WTC11 (cell line): ENCODE data around the gene RNF44. TPM values are rescaled to one million over a fixed set of nuclear protein-coding genes. Genes with fewer than 3 reads are reported as not detected.

ENCODE experiments used
- ATAC-seq: fragments of 200-7000 bp; cut with Tn5 transposase; 2 replicates; pipeline ENCODE4 v1.10.0; 2021; ENCODE audit warnings: mild to moderate bottlenecking, moderate library complexity
- CTCF ChIA-PET: fragments of 300-600 bp; sonication (Branson Sonifier 250); formaldehyde crosslinking; loops from one replicate; lab custom pipeline; 2021; ENCODE audit warnings: antibody characterized with exemption; lab: Charles Lee
- POLR2A ChIA-PET: fragments of 350-600 bp; sonication (Branson Sonifier 250); formaldehyde crosslinking; loops from one replicate; lab custom pipeline; 2021; ENCODE audit warnings: antibody characterized with exemption; lab: Charles Lee
- DNase-seq: peaks from one replicate; pipeline ENCODE4 v3.0.0; 2021; ENCODE audit warnings: low spot score
- H3K27ac Mint-ChIP-seq: 2 replicates; pipeline ENCODE4 v1.8.0; 2021; ENCODE audit warnings: mixed read lengths
- H3K27me3 Mint-ChIP-seq: 2 replicates; pipeline ENCODE4 v1.8.0; 2021; ENCODE audit warnings: low read depth, mild to moderate bottlenecking, moderate library complexity, mixed read lengths
- H3K36me3 Mint-ChIP-seq: 2 replicates; pipeline ENCODE4 v1.8.0; 2021; ENCODE audit warnings: mixed read lengths
- H3K4me1 Mint-ChIP-seq: 2 replicates; pipeline ENCODE4 v1.8.0; 2022; ENCODE audit warnings: mixed read lengths
- H3K4me3 Mint-ChIP-seq: 2 replicates; pipeline ENCODE4 v1.8.0; 2021; ENCODE audit warnings: mild to moderate bottlenecking, moderate library complexity, mixed read lengths
- H3K9me3 Mint-ChIP-seq: 2 replicates; pipeline ENCODE4 v1.8.0; 2021; ENCODE audit warnings: mixed read lengths
- AFF4 ChIP-seq: sonication (generic); formaldehyde crosslinking; IDR thresholded peaks from 2 replicates; pipeline ENCODE4 v1.8.1; 2023; ENCODE audit warnings: mild to moderate bottlenecking, missing genetic modification reagents, borderline replicate concordance
- CBFB ChIP-seq: sonication (generic); formaldehyde crosslinking; IDR thresholded peaks from 2 replicates; pipeline ENCODE4 v1.8.1; 2022; ENCODE audit warnings: mild to moderate bottlenecking, low read depth, missing genetic modification reagents
- CDX4 ChIP-seq: fragments of 250-450 bp; sonication (Bioruptor Pico); IDR thresholded peaks from 2 replicates; pipeline ENCODE4 v1.9.0; 2021; ENCODE audit warnings: moderate library complexity, mild to moderate bottlenecking, inconsistent platforms, borderline replicate concordance
- CTCF ChIP-seq: fragments of 200-600 bp; IDR thresholded peaks from 2 replicates; pipeline ENCODE4 v1.8.0; 2022; ENCODE audit warnings: antibody characterized with exemption
- GRHL2 ChIP-seq: fragments of 250-450 bp; sonication (Bioruptor Pico); IDR thresholded peaks from 2 replicates; pipeline ENCODE4 v1.8.0; 2022; ENCODE audit warnings: mild to moderate bottlenecking, moderate library complexity; ENCODE audit not compliant: insufficient replicate concordance, severe bottlenecking
- HMGA2 ChIP-seq: fragments of 250-450 bp; sonication (Bioruptor Pico); IDR thresholded peaks from 2 replicates; pipeline ENCODE4 v1.4.0; 2021; ENCODE audit warnings: mild to moderate bottlenecking, moderate library complexity
- MLX ChIP-seq: sonication (generic); formaldehyde crosslinking; IDR thresholded peaks from 2 replicates; pipeline ENCODE4 v1.8.1; 2023; ENCODE audit warnings: mild to moderate bottlenecking, missing genetic modification reagents, moderate library complexity
- ZBTB21 ChIP-seq: sonication (generic); formaldehyde crosslinking; IDR thresholded peaks from 2 replicates; pipeline ENCODE4 v1.8.1; 2023; ENCODE audit warnings: mild to moderate bottlenecking, missing genetic modification reagents, borderline replicate concordance
- ZNF219 ChIP-seq: sonication (generic); formaldehyde crosslinking; IDR thresholded peaks from 2 replicates; pipeline ENCODE4 v1.8.0; 2023; ENCODE audit warnings: missing genetic modification reagents, mild to moderate bottlenecking, borderline replicate concordance
- ZNF512 ChIP-seq: sonication (generic); formaldehyde crosslinking; IDR thresholded peaks from 2 replicates; pipeline ENCODE4 v1.8.1; 2022; ENCODE audit warnings: missing genetic modification reagents, borderline replicate concordance
- total RNA-seq: library from RNA; stranded (reverse); gene quantifications from 3 replicates; pipeline ENCODE4 v1.2.3, GENCODE V29; 2021
- TF ChIP-seq, protein P1 (sequence below): sonication (generic); formaldehyde crosslinking; IDR thresholded peaks from 2 replicates; pipeline ENCODE4 v1.8.0; 2022; ENCODE audit warnings: mild to moderate bottlenecking, missing genetic modification reagents
- TF ChIP-seq, protein P2 (sequence below): sonication (generic); formaldehyde crosslinking; IDR thresholded peaks from 2 replicates; pipeline ENCODE4 v1.8.1; 2023; ENCODE audit warnings: mild to moderate bottlenecking, missing genetic modification reagents
- TF ChIP-seq, protein P3 (sequence below): fragments of 250-450 bp; sonication (Bioruptor Pico); IDR thresholded peaks from 2 replicates; pipeline ENCODE4 v1.8.0; 2021; ENCODE audit warnings: mild to moderate bottlenecking

RNF44 gene
- total RNA-seq, 1 experiment from 2014 or later, result 233 TPM

DNA sequence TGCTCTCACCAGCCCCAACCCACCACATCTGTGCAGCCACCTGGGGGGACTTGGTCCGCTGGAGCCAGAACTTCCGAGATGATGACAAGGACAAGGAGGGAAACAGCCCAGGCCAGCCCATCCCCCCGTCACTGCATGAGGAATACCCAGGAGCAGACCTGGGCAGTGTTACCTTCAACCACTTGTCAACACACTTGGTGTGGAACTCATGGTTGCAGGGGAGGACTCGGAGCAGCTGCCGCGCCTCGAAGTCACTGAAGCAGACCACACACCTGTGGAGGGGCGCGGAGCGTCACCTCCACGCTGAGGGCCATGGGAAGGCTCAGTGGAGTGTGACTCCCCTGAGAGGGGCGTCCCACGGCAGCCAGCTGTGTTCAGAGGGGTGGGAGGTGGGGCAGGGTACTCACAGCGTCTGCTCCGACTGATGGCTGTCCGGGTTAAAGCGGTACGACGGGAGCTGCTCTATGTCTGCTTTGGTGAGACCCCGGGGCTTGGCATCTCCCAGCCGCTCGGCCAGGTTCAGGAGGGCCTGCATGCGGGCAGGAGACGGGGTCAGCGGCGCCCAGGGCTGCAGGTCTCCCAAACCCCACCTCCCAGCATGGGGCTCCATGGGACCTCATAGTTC lies 8.0 kb downstream of the RNF44 start:
- Mint-ChIP-seq H3K9me3 (no peaks in the 10 kb centered on the region), H3K4me1 (peaks cover 11% of the 10 kb centered on the region), H3K4me3 (no peak overlapping the region), H3K27me3 (no peaks in the 10 kb centered on the region), H3K36me3 (peaks cover 29% of the 10 kb centered on the region), H3K27ac (no peak overlapping the region)
- ChIA-PET POLR2A (interaction anchor here (0.7 kb wide), 1 partner anchor 960 kb away, joined by 6 read pairs; no protein-coding TSS in a partner anchor), CTCF (interaction anchor here (1.0 kb wide), 1 partner anchor 9 kb away, joined by 3 read pairs; no protein-coding TSS in a partner anchor)
- ATAC-seq, result no peak
- DNase-seq, result no peak
- TF ChIP-seq CTCF, result no peak
- TF ChIP-seq ZNF512 (CRISPR knock-in tag), result no peak
- TF ChIP-seq ZNF219 (CRISPR knock-in tag), result no peak
- TF ChIP-seq AFF4 (CRISPR knock-in tag), result no peak
- TF ChIP-seq ZBTB21 (CRISPR knock-in tag), result no peak
- TF ChIP-seq, protein P1, sequence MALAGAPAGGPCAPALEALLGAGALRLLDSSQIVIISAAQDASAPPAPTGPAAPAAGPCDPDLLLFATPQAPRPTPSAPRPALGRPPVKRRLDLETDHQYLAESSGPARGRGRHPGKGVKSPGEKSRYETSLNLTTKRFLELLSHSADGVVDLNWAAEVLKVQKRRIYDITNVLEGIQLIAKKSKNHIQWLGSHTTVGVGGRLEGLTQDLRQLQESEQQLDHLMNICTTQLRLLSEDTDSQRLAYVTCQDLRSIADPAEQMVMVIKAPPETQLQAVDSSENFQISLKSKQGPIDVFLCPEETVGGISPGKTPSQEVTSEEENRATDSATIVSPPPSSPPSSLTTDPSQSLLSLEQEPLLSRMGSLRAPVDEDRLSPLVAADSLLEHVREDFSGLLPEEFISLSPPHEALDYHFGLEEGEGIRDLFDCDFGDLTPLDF (CRISPR knock-in tag), result no peak
- TF ChIP-seq, protein P2, sequence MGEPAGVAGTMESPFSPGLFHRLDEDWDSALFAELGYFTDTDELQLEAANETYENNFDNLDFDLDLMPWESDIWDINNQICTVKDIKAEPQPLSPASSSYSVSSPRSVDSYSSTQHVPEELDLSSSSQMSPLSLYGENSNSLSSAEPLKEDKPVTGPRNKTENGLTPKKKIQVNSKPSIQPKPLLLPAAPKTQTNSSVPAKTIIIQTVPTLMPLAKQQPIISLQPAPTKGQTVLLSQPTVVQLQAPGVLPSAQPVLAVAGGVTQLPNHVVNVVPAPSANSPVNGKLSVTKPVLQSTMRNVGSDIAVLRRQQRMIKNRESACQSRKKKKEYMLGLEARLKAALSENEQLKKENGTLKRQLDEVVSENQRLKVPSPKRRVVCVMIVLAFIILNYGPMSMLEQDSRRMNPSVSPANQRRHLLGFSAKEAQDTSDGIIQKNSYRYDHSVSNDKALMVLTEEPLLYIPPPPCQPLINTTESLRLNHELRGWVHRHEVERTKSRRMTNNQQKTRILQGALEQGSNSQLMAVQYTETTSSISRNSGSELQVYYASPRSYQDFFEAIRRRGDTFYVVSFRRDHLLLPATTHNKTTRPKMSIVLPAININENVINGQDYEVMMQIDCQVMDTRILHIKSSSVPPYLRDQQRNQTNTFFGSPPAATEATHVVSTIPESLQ (CRISPR knock-in tag), result no peak
- no peak for TF ChIP-seq MLX
- TF ChIP-seq GRHL2 (CRISPR knock-in tag), result no peak
- TF ChIP-seq, protein P3, sequence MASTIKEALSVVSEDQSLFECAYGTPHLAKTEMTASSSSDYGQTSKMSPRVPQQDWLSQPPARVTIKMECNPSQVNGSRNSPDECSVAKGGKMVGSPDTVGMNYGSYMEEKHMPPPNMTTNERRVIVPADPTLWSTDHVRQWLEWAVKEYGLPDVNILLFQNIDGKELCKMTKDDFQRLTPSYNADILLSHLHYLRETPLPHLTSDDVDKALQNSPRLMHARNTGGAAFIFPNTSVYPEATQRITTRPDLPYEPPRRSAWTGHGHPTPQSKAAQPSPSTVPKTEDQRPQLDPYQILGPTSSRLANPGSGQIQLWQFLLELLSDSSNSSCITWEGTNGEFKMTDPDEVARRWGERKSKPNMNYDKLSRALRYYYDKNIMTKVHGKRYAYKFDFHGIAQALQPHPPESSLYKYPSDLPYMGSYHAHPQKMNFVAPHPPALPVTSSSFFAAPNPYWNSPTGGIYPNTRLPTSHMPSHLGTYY, result no peak
- no peak for TF ChIP-seq CBFB (CRISPR knock-in tag)
- no peak for TF ChIP-seq CDX4 (CRISPR knock-in tag)
- no peak for TF ChIP-seq HMGA2 (CRISPR knock-in tag)
